GM18951 (cell line): ENCODE results near the gene LTBP4.
"Not testable (repeated sequence)": the region's sequence is repeated elsewhere in the genome, so short reads cannot be mapped to it uniquely, and the experiment has no call there.

Source experiments
- POLR2A ChIP-seq: IDR thresholded peaks from 4 replicates; pipeline ENCODE4 v1.6.1; 2011; ENCODE audit warnings: mild to moderate bottlenecking; ENCODE audit not compliant: insufficient read length, insufficient read depth; ENCODE audit errors: extremely low read depth
- in situ Hi-C: fragments of 300-500 bp; cut with MboI; formaldehyde crosslinking; loops from one replicate; pipeline ENCODE4 v1.12.0; 2022; ENCODE audit warnings: low sequenced_read_pairs, mixed read lengths, inconsistent platforms; ENCODE audit not compliant: unreplicated experiment

Gene LTBP4

GRCh38 chr19:40601134-40601974 lies at the start of gene LTBP4:
LTBP4 (plus strand) TSS chr19:40601369; CDS start chr19:40601388, 19 bp downstream.
- peak; percentile 28 for TF ChIP-seq POLR2A
- in situ Hi-C loops, result no loop called here

- no peak for TF ChIP-seq POLR2A
- in situ Hi-C loops, result no loop called here
These were observed 48.3 kb upstream of the LTBP4 start for GRCh38 chr19:40552848-40553247.

- in situ Hi-C loops, result no loop called here
- no peak for TF ChIP-seq POLR2A
These were observed 47.0 kb upstream of the LTBP4 start for GRCh38 chr19:40553885-40554857.

- no peak for TF ChIP-seq POLR2A
- in situ Hi-C loops, result no loop called here
These were observed 45.0 kb upstream of the LTBP4 start for GRCh38 chr19:40555978-40556689.

GRCh38 chr19:40556953-40557530 lies 44.1 kb upstream of the LTBP4 start:
- TF ChIP-seq POLR2A, result no peak
- in situ Hi-C loops, result no loop called here

- no peak for TF ChIP-seq POLR2A
- in situ Hi-C loops, result no loop called here
These were observed 41.8 kb upstream of the LTBP4 start for GRCh38 chr19:40559394-40559793.

- TF ChIP-seq POLR2A, result no peak
- in situ Hi-C loops, result no loop called here
These were observed 41.1 kb upstream of the LTBP4 start for GRCh38 chr19:40560092-40560507.

- in situ Hi-C loops, result no loop called here
- no peak for TF ChIP-seq POLR2A
These were observed 39.2 kb upstream of the LTBP4 start for GRCh38 chr19:40561947-40562346.

- in situ Hi-C loops, result not testable (repeated sequence)
These were observed 36.6 kb upstream of the LTBP4 start for GRCh38 chr19:40564535-40564934.

- TF ChIP-seq POLR2A, result no peak
- in situ Hi-C loops, result no loop called here
These were observed 35.8 kb upstream of the LTBP4 start for GRCh38 chr19:40565355-40565754.

GRCh38 chr19:40565910-40566495 lies 35.2 kb upstream of the LTBP4 start:
- in situ Hi-C loops, result no loop called here
- no peak for TF ChIP-seq POLR2A

GRCh38 chr19:40567040-40567749 lies 34.0 kb upstream of the LTBP4 start:
- in situ Hi-C loops, result no loop called here

More at GRCh38 chr19:40567040-40567749, 34.0 kb upstream of the LTBP4 start:
- TF ChIP-seq POLR2A, result no peak
